MV-4-11 (cell line): ENCODE results near the gene SRSF10.

Experiments used
- DNase-seq: peaks from one replicate; lab custom pipeline; 2025; lab: John Stamatoyannopoulos, UW

SRSF10 gene

GRCh38 chr1:23958810-23959460 is 21.2 kb downstream of the SRSF10 start:
- peak; percentile 99 for DNase-seq

- peak; percentile 51 for DNase-seq
Observed at GRCh38 chr1:23958040-23958809, 21.9 kb downstream of the SRSF10 start.

GRCh38 chr1:23957096-23957495 is 23.0 kb downstream of the SRSF10 start:
- no peak for DNase-seq

GRCh38 chr1:23953020-23953419 is 27.1 kb downstream of the SRSF10 start:
- DNase-seq, result no peak

- DNase-seq, result no peak
Observed at GRCh38 chr1:23947366-23947765, 32.8 kb downstream of the SRSF10 start.

GRCh38 chr1:23936481-23937176 is 43.5 kb downstream of the SRSF10 start:
- no peak for DNase-seq

- no peak for DNase-seq
Observed at GRCh38 chr1:23931491-23931880, 48.6 kb downstream of the SRSF10 start.

- DNase-seq, result peak; percentile 61
Observed at GRCh38 chr1:23930861-23931490, 49.2 kb downstream of the SRSF10 start.

- no peak for DNase-seq
Observed at GRCh38 chr1:23930270-23930669, 49.9 kb downstream of the SRSF10 start.

- DNase-seq, result no peak
Observed at GRCh38 chr1:23928789-23929188, 51.3 kb downstream of the SRSF10 start.

GRCh38 chr1:23927097-23927496 is 53.0 kb downstream of the SRSF10 start:
- no peak for DNase-seq

GRCh38 chr1:23925279-23925678 is 54.8 kb downstream of the SRSF10 start:
- DNase-seq, result no peak

GRCh38 chr1:23924601-23925000 is 55.5 kb downstream of the SRSF10 start:
- DNase-seq, result no peak

GRCh38 chr1:23923592-23924499 is 56.3 kb downstream of the SRSF10 start:
- DNase-seq, result no peak

GRCh38 chr1:23922321-23922943 is 57.7 kb downstream of the SRSF10 start:
- DNase-seq, result no peak

GRCh38 chr1:23916209-23917131 is 63.7 kb downstream of the SRSF10 start:
- peak; percentile 96 for DNase-seq

GRCh38 chr1:23915466-23915865 is 64.7 kb downstream of the SRSF10 start:
- DNase-seq, result no peak

GRCh38 chr1:23914921-23915320 is 65.2 kb downstream of the SRSF10 start:
- no peak for DNase-seq
